H9 (cell line): ENCODE measurements around the gene STIMATE. TPM values are rescaled to one million over a fixed set of nuclear protein-coding genes. Genes with fewer than 3 reads are reported as not detected.

Experiments
- DNase-seq: peaks from one replicate; pipeline ENCODE4 v3.0.0-alpha.2; 2017
- H2AFZ ChIP-seq: one replicate; pipeline ENCODE4 v1.6.1; 2013; ENCODE audit warnings: mild to moderate bottlenecking, low read length, control low read depth, moderate library complexity
- H2AK5ac ChIP-seq: 2 replicates; pipeline ENCODE4 v1.6.1; 2013; ENCODE audit warnings: low read length, control low read depth, mixed read lengths; ENCODE audit not compliant: insufficient read length
- H2BK120ac ChIP-seq: one replicate; pipeline ENCODE4 v1.6.1; 2013; ENCODE audit warnings: low read depth, mild to moderate bottlenecking, low read length, control low read depth, inconsistent platforms; ENCODE audit not compliant: poor library complexity, severe bottlenecking
- H2BK12ac ChIP-seq: 2 replicates; pipeline ENCODE4 v1.6.1; 2013; ENCODE audit warnings: low read length, control low read depth, mixed read lengths, low read depth; ENCODE audit not compliant: insufficient read length
- H2BK15ac ChIP-seq: 2 replicates; pipeline ENCODE4 v1.6.1; 2013; ENCODE audit warnings: low read depth, low read length, control low read depth
- H2BK20ac ChIP-seq: one replicate; pipeline ENCODE4 v1.6.1; 2013; ENCODE audit warnings: low read depth, mild to moderate bottlenecking, low read length, control low read depth, inconsistent platforms; ENCODE audit not compliant: poor library complexity, severe bottlenecking
- H2BK5ac ChIP-seq: 2 replicates; pipeline ENCODE4 v1.6.1; 2013; ENCODE audit warnings: low read length, control low read depth, mixed read lengths; ENCODE audit not compliant: insufficient read length
- H3K14ac ChIP-seq: 2 replicates; pipeline ENCODE4 v1.6.1; 2013; ENCODE audit warnings: low read length, control low read depth; ENCODE audit not compliant: insufficient read depth
- H3K18ac ChIP-seq: 2 replicates; pipeline ENCODE4 v1.6.1; 2013; ENCODE audit warnings: low read depth, mild to moderate bottlenecking, mixed read lengths, low read length, control low read depth; ENCODE audit not compliant: insufficient read length
- H3K23ac ChIP-seq: 2 replicates; pipeline ENCODE4 v1.6.1; 2013; ENCODE audit warnings: low read length, control low read depth, mixed read lengths, low read depth; ENCODE audit not compliant: insufficient read length
- H3K23me2 ChIP-seq: 2 replicates; pipeline ENCODE4 v1.6.1; 2013; ENCODE audit warnings: low read depth, mild to moderate bottlenecking, mixed read lengths, low read length, control low read depth; ENCODE audit not compliant: insufficient read length, poor library complexity, severe bottlenecking
- H3K27ac ChIP-seq: 2 replicates; pipeline ENCODE4 v1.5.1; 2013; ENCODE audit warnings: low read length, control low read depth, mixed read lengths, low read depth; ENCODE audit not compliant: insufficient read length
- H3K27me3 ChIP-seq: 2 replicates; pipeline ENCODE4 v1.6.1; 2013; ENCODE audit warnings: low read length, control low read depth, inconsistent platforms; ENCODE audit not compliant: insufficient read depth
- H3K4ac ChIP-seq: 2 replicates; pipeline ENCODE4 v1.6.1; 2013; ENCODE audit warnings: low read depth, mild to moderate bottlenecking, control low read depth, inconsistent platforms, low read length, moderate library complexity
- H3K4me1 ChIP-seq: 2 replicates; pipeline ENCODE4 v1.6.1; 2013; ENCODE audit warnings: low read length, control low read depth, inconsistent platforms; ENCODE audit not compliant: insufficient read depth
- H3K4me2 ChIP-seq: 2 replicates; pipeline ENCODE4 v1.6.1; 2013; ENCODE audit warnings: low read length, control low read depth, mixed read lengths; ENCODE audit not compliant: insufficient read length, insufficient read depth
- H3K56ac ChIP-seq: 2 replicates; pipeline ENCODE4 v1.6.1; 2013; ENCODE audit warnings: low read depth, mild to moderate bottlenecking, mixed read lengths, low read length, control low read depth; ENCODE audit not compliant: insufficient read length
- H3K79me1 ChIP-seq: 2 replicates; pipeline ENCODE4 v1.6.1; 2013; ENCODE audit warnings: low read depth, mild to moderate bottlenecking, moderate library complexity, low read length, control low read depth, inconsistent platforms; ENCODE audit not compliant: insufficient read depth, poor library complexity, severe bottlenecking
- H3K79me2 ChIP-seq: 2 replicates; pipeline ENCODE4 v1.6.1; 2013; ENCODE audit warnings: low read length, control low read depth, inconsistent platforms; ENCODE audit not compliant: insufficient read depth
- H3K9ac ChIP-seq: 2 replicates; pipeline ENCODE4 v1.6.1; 2013; ENCODE audit warnings: low read length, control low read depth, mixed read lengths; ENCODE audit not compliant: insufficient read length; ENCODE audit errors: extremely low read depth
- H3K9me3 ChIP-seq: one replicate; pipeline ENCODE4 v1.6.1; 2013; ENCODE audit warnings: low read depth, low read length, inconsistent platforms; ENCODE audit not compliant: control insufficient read depth
- H3T11ph ChIP-seq: one replicate; pipeline ENCODE4 v1.6.1; 2013; ENCODE audit warnings: mild to moderate bottlenecking, low read length, control low read depth, inconsistent platforms
- H4K20me1 ChIP-seq: one replicate; pipeline ENCODE4 v1.6.1; 2013; ENCODE audit not compliant: control insufficient read depth, insufficient read length, insufficient read depth
- H4K5ac ChIP-seq: 2 replicates; pipeline ENCODE4 v1.6.1; 2013; ENCODE audit warnings: low read depth, mild to moderate bottlenecking, mixed read lengths, low read length, control low read depth; ENCODE audit not compliant: insufficient read length
- H4K8ac ChIP-seq: replicated peaks from 2 replicates; pipeline ENCODE4 v1.6.1; 2013; ENCODE audit warnings: low read length, control low read depth, mixed read lengths, low read depth; ENCODE audit not compliant: insufficient read length
- H4K91ac ChIP-seq: 2 replicates; pipeline ENCODE4 v1.6.1; 2013; ENCODE audit warnings: low read depth, mild to moderate bottlenecking, moderate library complexity, mixed read lengths, low read length, control low read depth; ENCODE audit not compliant: insufficient read length
- H3K27ac Mint-ChIP-seq, 3 experiments: 2 replicates in 2 of 3; 3 replicates in 1 of 3; pipeline ENCODE4 v1.8.0; 2020 to 2021; ENCODE audit warnings: mixed read lengths in 3 of 3, mild to moderate bottlenecking in 1 of 3, moderate library complexity in 1 of 3
- H3K27me3 Mint-ChIP-seq: 2 replicates; pipeline ENCODE4 v1.8.0; 2021; ENCODE audit warnings: low read depth, mild to moderate bottlenecking, moderate library complexity, mixed read lengths
- H3K36me3 Mint-ChIP-seq, 3 experiments: 2 replicates in 2 of 3; 3 replicates in 1 of 3; pipeline ENCODE4 v1.8.0; 2020 to 2021; ENCODE audit warnings: low read depth in 3 of 3, mixed read lengths in 3 of 3; ENCODE audit not compliant: insufficient read depth in 1 of 3
- H3K4me1 Mint-ChIP-seq, 2 experiments: 2 replicates each; pipeline ENCODE4 v1.8.0; 2020; ENCODE audit warnings: mixed read lengths in 2 of 2
- H3K4me3 Mint-ChIP-seq, 2 experiments: 2 replicates in 1 of 2; 3 replicates in 1 of 2; pipeline ENCODE4 v1.8.0; 2020 to 2021; ENCODE audit warnings: mild to moderate bottlenecking in 2 of 2, mixed read lengths in 2 of 2, moderate library complexity in 1 of 2
- H3K9me3 Mint-ChIP-seq, 2 experiments: 2 replicates in 1 of 2; 3 replicates in 1 of 2; pipeline ENCODE4 v1.8.0; 2020; ENCODE audit warnings: mild to moderate bottlenecking in 2 of 2, mixed read lengths in 2 of 2, moderate library complexity in 1 of 2
- WGBS: extraction: QIAGEN DNeasy Blood & Tissue Kit; methylation state at CpG from one replicate; pipeline ENCODE4 v1.1.7; 2013; ENCODE audit warnings: missing lambda C conversion rate, low lambda C conversion rate, mixed read lengths; ENCODE audit not compliant: insufficient read length; ENCODE audit errors: extremely low coverage; 5-methylcytosine and 5-hydroxymethylcytosine counted together
- total RNA-seq: library from RNA; stranded (reverse); gene quantifications from 2 replicates; pipeline ENCODE4 v1.2.1, GENCODE V29; 2021
- TF ChIP-seq, protein P1 (sequence below): fragments of 200-600 bp; sonication (generic); conservative IDR thresholded peaks from 3 replicates; pipeline ENCODE4 v1.8.0; 2021; ENCODE audit warnings: antibody characterized with exemption, mild to moderate bottlenecking

STIMATE gene
- total RNA-seq, 1 experiment from 2014 or later: 25.6 TPM

DNA sequence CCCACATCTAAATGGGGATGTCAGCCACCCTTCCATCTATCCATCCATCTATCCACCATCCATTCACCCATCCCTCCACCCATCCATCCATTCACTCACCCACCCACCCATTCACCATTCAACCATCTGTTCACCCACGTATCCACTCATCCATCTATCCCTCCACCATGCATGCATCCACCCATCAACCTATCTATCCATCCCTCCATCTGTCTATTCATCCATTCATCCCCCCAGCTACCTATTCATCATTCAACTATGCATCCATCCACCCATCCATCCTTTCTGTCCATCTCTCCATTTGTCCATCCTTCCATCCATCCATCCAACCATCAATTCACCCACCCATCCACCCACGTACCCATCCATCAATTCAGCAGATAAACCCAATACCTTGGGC lies 88.2 kb downstream of the STIMATE start:
- no peaks in the 10 kb centered on the region for H3K27me3 ChIP-seq
- no peaks in the 10 kb centered on the region for H3K79me1 ChIP-seq
- H3K27me3 Mint-ChIP-seq: peaks cover 11% of the 10 kb centered on the region
- H2BK120ac ChIP-seq: no peak overlapping the region
- H3K4me1 Mint-ChIP-seq: no peaks in the 10 kb centered on the region
- H3K18ac ChIP-seq: no peak overlapping the region
- WGBS: 100% methylated on average over 1 of the region's 2 CpGs
- H2AFZ ChIP-seq: no peak overlapping the region
- no peaks in the 10 kb centered on the region for H3K9me3 ChIP-seq
- H3K23ac ChIP-seq: no peak overlapping the region
- no peak overlapping the region for H2BK15ac ChIP-seq
- no peak for DNase-seq
- no peak overlapping the region for H4K5ac ChIP-seq
- H3K27ac ChIP-seq: no peak overlapping the region
- no peak overlapping the region for H3K9ac ChIP-seq
- no peaks in the 10 kb centered on the region for H4K20me1 ChIP-seq
- no peak overlapping the region for H3K4me3 Mint-ChIP-seq
- no peak overlapping the region for H3T11ph ChIP-seq
- H4K91ac ChIP-seq: no peak overlapping the region
- no peaks in the 10 kb centered on the region for H3K36me3 Mint-ChIP-seq
- H3K4ac ChIP-seq: no peak overlapping the region
- H2BK12ac ChIP-seq: no peak overlapping the region
- no peak overlapping the region for H3K27ac Mint-ChIP-seq
- no peak overlapping the region for H2BK5ac ChIP-seq
- H4K8ac ChIP-seq: no peak overlapping the region
- H3K9me3 Mint-ChIP-seq: no peaks in the 10 kb centered on the region
- no peak overlapping the region for H3K14ac ChIP-seq
- no peak overlapping the region for H2BK20ac ChIP-seq
- no peak overlapping the region for H2AK5ac ChIP-seq
- H3K56ac ChIP-seq: no peak overlapping the region
- TF ChIP-seq, protein P1, sequence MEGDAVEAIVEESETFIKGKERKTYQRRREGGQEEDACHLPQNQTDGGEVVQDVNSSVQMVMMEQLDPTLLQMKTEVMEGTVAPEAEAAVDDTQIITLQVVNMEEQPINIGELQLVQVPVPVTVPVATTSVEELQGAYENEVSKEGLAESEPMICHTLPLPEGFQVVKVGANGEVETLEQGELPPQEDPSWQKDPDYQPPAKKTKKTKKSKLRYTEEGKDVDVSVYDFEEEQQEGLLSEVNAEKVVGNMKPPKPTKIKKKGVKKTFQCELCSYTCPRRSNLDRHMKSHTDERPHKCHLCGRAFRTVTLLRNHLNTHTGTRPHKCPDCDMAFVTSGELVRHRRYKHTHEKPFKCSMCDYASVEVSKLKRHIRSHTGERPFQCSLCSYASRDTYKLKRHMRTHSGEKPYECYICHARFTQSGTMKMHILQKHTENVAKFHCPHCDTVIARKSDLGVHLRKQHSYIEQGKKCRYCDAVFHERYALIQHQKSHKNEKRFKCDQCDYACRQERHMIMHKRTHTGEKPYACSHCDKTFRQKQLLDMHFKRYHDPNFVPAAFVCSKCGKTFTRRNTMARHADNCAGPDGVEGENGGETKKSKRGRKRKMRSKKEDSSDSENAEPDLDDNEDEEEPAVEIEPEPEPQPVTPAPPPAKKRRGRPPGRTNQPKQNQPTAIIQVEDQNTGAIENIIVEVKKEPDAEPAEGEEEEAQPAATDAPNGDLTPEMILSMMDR: no peak
- no peaks in the 10 kb centered on the region for H3K23me2 ChIP-seq
- H3K79me2 ChIP-seq: no peaks in the 10 kb centered on the region
- no peak overlapping the region for H3K4me2 ChIP-seq
- H3K4me1 ChIP-seq: no peaks in the 10 kb centered on the region
